Measurements from ENCODE around the gene LARP7. TPM values are rescaled to one million over a fixed set of nuclear protein-coding genes. Genes with fewer than 3 reads are reported as not detected.

LARP7 gene
- 14.2 and 27.8 TPM in 2 replicates for total RNA-seq

GRCh38 chr4:112636688-112637551 lies at the start of gene LARP7, which contains the start of gene ZGRF1:
LARP7 (plus strand) TSS chr4:112637143; CDS start chr4:112644670, 7,527 bp downstream.
ZGRF1 (minus strand) TSS chr4:112636909; CDS start chr4:112633176, 3,733 bp downstream.
- H3K4me3 ChIP-seq (ENCODE audit: low read depth, low read length): peak within 1 kb of the TSS; percentile 64
- H3K27me3 ChIP-seq (ENCODE audit: control insufficient read depth, insufficient read depth, low read length): no peaks in the 10 kb centered on the region
- no peaks in the 10 kb centered on the region for H3K36me3 ChIP-seq (ENCODE audit: control insufficient read depth, insufficient read depth, low read length)
- peak; percentile 95 for DNase-seq (ENCODE audit: low read depth)
- TF ChIP-seq, protein P1, sequence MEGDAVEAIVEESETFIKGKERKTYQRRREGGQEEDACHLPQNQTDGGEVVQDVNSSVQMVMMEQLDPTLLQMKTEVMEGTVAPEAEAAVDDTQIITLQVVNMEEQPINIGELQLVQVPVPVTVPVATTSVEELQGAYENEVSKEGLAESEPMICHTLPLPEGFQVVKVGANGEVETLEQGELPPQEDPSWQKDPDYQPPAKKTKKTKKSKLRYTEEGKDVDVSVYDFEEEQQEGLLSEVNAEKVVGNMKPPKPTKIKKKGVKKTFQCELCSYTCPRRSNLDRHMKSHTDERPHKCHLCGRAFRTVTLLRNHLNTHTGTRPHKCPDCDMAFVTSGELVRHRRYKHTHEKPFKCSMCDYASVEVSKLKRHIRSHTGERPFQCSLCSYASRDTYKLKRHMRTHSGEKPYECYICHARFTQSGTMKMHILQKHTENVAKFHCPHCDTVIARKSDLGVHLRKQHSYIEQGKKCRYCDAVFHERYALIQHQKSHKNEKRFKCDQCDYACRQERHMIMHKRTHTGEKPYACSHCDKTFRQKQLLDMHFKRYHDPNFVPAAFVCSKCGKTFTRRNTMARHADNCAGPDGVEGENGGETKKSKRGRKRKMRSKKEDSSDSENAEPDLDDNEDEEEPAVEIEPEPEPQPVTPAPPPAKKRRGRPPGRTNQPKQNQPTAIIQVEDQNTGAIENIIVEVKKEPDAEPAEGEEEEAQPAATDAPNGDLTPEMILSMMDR (IDR thresholded peaks at IDR 0.05; ENCODE audit: insufficient read depth, low read length, severe bottlenecking): peak; percentile 76
- peak; percentile 7 for FAIRE-seq

- TF ChIP-seq, protein P1 (IDR thresholded peaks at IDR 0.05; ENCODE audit: insufficient read depth, low read length, severe bottlenecking): no peak
- peak; percentile 35 for DNase-seq (ENCODE audit: low read depth)
- FAIRE-seq: no peak
- H3K36me3 ChIP-seq (ENCODE audit: control insufficient read depth, insufficient read depth, low read length): no peaks in the 10 kb centered on the region
- H3K4me3 ChIP-seq (ENCODE audit: low read depth, low read length): no peak overlapping the region
- H3K27me3 ChIP-seq (ENCODE audit: control insufficient read depth, insufficient read depth, low read length): no peaks in the 10 kb centered on the region
Measured at GRCh38 chr4:112589206-112589605, 47.7 kb upstream of the LARP7 start.

DNA sequence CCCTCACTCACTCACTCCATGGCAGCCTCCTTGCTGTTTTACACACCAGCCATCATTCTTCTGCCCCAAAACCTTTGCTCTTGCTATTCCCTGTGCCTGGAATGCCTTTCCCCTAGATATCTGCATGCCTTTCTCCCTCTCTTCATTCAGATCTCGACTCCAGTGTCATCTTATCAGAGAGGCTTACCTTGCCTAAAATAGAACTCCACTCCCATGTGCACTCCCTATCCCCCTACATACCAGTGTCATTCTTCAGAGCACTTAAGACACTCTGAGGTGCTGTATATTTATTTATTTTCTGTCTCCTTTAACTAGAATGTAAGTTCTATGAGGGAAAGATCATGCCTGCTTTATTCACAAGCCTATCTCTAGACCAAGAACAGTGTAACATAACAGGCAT lies 45.4 kb upstream of the LARP7 start:
- H3K4me3 ChIP-seq (ENCODE audit: low read depth, low read length): no peak overlapping the region
- FAIRE-seq (no peak), DNase-seq (ENCODE audit: low read depth) (no peak)
- TF ChIP-seq, protein P1 (IDR thresholded peaks at IDR 0.05; ENCODE audit: insufficient read depth, low read length, severe bottlenecking): no peak
- H3K27me3 ChIP-seq (ENCODE audit: control insufficient read depth, insufficient read depth, low read length): no peaks in the 10 kb centered on the region
- H3K36me3 ChIP-seq (ENCODE audit: control insufficient read depth, insufficient read depth, low read length): no peaks in the 10 kb centered on the region

DNA sequence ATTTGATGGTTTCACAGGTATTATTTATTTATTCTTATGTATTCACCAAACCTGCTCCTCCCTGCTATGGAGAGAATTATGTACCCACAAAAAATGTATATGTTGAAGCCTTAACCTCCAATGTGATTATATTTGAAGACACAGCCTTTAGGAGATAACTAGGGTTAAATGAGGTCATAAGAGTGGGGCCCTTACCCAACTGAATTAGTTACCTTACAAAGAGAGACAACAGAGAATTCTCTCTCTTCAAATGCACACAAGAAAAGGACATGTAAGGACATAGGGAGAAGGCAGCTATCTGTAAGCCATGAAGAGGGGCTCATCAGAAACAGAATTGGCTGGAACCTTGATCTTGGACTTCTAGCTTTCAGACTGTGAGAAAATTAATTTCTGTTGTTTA lies 44.2 kb upstream of the LARP7 start:
- Histone ChIP-seq H3K4me3 (ENCODE audit: low read depth, low read length) (no peak overlapping the region), H3K36me3 (ENCODE audit: control insufficient read depth, insufficient read depth, low read length) (no peaks in the 10 kb centered on the region), H3K27me3 (ENCODE audit: control insufficient read depth, insufficient read depth, low read length) (no peaks in the 10 kb centered on the region)
- no peak for DNase-seq (ENCODE audit: low read depth)
- TF ChIP-seq, protein P1 (IDR thresholded peaks at IDR 0.05; ENCODE audit: insufficient read depth, low read length, severe bottlenecking): no peak
- FAIRE-seq: no peak

GRCh38 chr4:112593438-112594133 lies 43.4 kb upstream of the LARP7 start:
- TF ChIP-seq, protein P1 (IDR thresholded peaks at IDR 0.05; ENCODE audit: insufficient read depth, low read length, severe bottlenecking): no peak
- Histone ChIP-seq H3K27me3 (ENCODE audit: control insufficient read depth, insufficient read depth, low read length) (no peaks in the 10 kb centered on the region), H3K4me3 (ENCODE audit: low read depth, low read length) (no peak overlapping the region), H3K36me3 (ENCODE audit: control insufficient read depth, insufficient read depth, low read length) (no peaks in the 10 kb centered on the region)
- DNase-seq (ENCODE audit: low read depth): no peak
- FAIRE-seq: no peak

Data from bronchial epithelial cell (primary cell).